GM18526 (cell line): ENCODE measurements around the gene SRSF5.

Experiments
- POLR2A ChIP-seq: IDR thresholded peaks from 3 replicates; pipeline ENCODE4 v1.6.1; 2011; ENCODE audit not compliant: insufficient read length; ENCODE audit errors: extremely low read depth

SRSF5 gene

GRCh38 chr14:69766984-69767368, at the start of gene SRSF5:
SRSF5 (plus strand) TSS chr14:69767142; CDS start chr14:69768157, 1,015 bp downstream.
- peak; percentile 99 for TF ChIP-seq POLR2A

- TF ChIP-seq POLR2A, result no peak
These were observed 47.4 kb upstream of the SRSF5 start for GRCh38 chr14:69719501-69719951.

GRCh38 chr14:69720912-69721311, 46.0 kb upstream of the SRSF5 start:
- TF ChIP-seq POLR2A, result no peak

GRCh38 chr14:69726761-69727511, 40.0 kb upstream of the SRSF5 start:
- no peak for TF ChIP-seq POLR2A

- TF ChIP-seq POLR2A, result no peak
These were observed 39.1 kb upstream of the SRSF5 start for GRCh38 chr14:69727860-69728259.

- no peak for TF ChIP-seq POLR2A
These were observed 25.9 kb upstream of the SRSF5 start for GRCh38 chr14:69741055-69741454.

GRCh38 chr14:69749956-69750355, 17.0 kb upstream of the SRSF5 start:
- no peak for TF ChIP-seq POLR2A

- TF ChIP-seq POLR2A, result no peak
These were observed 16.4 kb upstream of the SRSF5 start for GRCh38 chr14:69750495-69750894.

- TF ChIP-seq POLR2A, result no peak
These were observed 14.2 kb upstream of the SRSF5 start for GRCh38 chr14:69752773-69753172.

- TF ChIP-seq POLR2A, result no peak
These were observed 13.1 kb upstream of the SRSF5 start for GRCh38 chr14:69753860-69754259.

- TF ChIP-seq POLR2A, result no peak
These were observed 12.5 kb upstream of the SRSF5 start for GRCh38 chr14:69754487-69754886.

GRCh38 chr14:69755296-69755695, 11.6 kb upstream of the SRSF5 start:
- no peak for TF ChIP-seq POLR2A

- no peak for TF ChIP-seq POLR2A
These were observed 11.2 kb upstream of the SRSF5 start for GRCh38 chr14:69755784-69756183.

- no peak for TF ChIP-seq POLR2A
These were observed 10.6 kb upstream of the SRSF5 start for GRCh38 chr14:69756298-69756697.

GRCh38 chr14:69760810-69761209, 6.1 kb upstream of the SRSF5 start:
- TF ChIP-seq POLR2A, result no peak

GRCh38 chr14:69763761-69764510, 3.0 kb upstream of the SRSF5 start:
- no peak for TF ChIP-seq POLR2A
